RWPE1 (cell line): ENCODE data around the gene MYO7A.

Experiments
- CTCF ChIA-PET: fragments of 350-600 bp; sonication (Branson Sonifier 250); formaldehyde crosslinking; extraction: SDS; loops from one replicate; lab custom pipeline; 2021; lab: Yijun Ruan, JAX
- POLR2A ChIA-PET: fragments of 400-600 bp; formaldehyde crosslinking; extraction: SDS; loops from one replicate; lab custom pipeline; 2020; ENCODE audit warnings: antibody characterized with exemption; ENCODE audit not compliant: low non-redundant PET; lab: Yijun Ruan, JAX
- DNase-seq: peaks from one replicate; pipeline ENCODE4 v3.0.0; 2012; ENCODE audit warnings: low spot score
- H3K27ac ChIP-seq: fragments of 450-650 bp; 2 replicates; pipeline ENCODE4 v1.5.1; 2017
- TF ChIP-seq, protein P1 (sequence below): fragments of 450-650 bp; conservative IDR thresholded peaks from 2 replicates; pipeline ENCODE4 v1.5.1; 2017; ENCODE audit warnings: low read depth, mild to moderate bottlenecking

MYO7A gene

DNA sequence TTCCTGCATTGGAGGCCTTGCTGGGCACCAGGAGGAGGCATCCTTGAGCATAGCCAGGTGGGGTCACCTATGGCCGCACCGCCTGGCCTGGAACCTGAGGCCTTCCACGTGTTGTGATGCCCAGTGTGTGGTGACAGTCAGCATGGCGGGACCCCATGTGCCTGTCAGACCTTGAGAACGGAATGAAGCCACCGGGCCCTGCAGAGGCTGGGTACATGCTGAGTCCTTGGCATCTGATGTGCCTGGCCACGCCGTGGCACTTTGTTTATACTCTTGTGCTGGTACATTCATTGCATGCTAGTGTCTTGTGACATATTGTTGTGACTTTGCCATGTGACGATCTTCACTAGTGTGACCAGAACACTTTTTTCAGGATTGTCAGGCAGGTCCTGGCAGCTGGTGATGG, 8.5 kb upstream of the MYO7A start:
- ChIA-PET POLR2A (no interaction called here), CTCF (interaction anchor here (0.6 kb wide), 1 partner anchor 10 kb away, joined by 3 read pairs; no protein-coding TSS in a partner anchor)
- H3K27ac ChIP-seq: no peak overlapping the region
- TF ChIP-seq, protein P1, sequence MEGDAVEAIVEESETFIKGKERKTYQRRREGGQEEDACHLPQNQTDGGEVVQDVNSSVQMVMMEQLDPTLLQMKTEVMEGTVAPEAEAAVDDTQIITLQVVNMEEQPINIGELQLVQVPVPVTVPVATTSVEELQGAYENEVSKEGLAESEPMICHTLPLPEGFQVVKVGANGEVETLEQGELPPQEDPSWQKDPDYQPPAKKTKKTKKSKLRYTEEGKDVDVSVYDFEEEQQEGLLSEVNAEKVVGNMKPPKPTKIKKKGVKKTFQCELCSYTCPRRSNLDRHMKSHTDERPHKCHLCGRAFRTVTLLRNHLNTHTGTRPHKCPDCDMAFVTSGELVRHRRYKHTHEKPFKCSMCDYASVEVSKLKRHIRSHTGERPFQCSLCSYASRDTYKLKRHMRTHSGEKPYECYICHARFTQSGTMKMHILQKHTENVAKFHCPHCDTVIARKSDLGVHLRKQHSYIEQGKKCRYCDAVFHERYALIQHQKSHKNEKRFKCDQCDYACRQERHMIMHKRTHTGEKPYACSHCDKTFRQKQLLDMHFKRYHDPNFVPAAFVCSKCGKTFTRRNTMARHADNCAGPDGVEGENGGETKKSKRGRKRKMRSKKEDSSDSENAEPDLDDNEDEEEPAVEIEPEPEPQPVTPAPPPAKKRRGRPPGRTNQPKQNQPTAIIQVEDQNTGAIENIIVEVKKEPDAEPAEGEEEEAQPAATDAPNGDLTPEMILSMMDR: no peak
- no peak for DNase-seq

- TF ChIP-seq, protein P1: no peak
- H3K27ac ChIP-seq: no peak overlapping the region
- POLR2A ChIA-PET: no interaction called here
- CTCF ChIA-PET: interaction anchor here (0.9 kb wide), 1 partner anchor 130 kb away, joined by 3 read pairs; no protein-coding TSS in a partner anchor
- no peak for DNase-seq
These were observed 7.5 kb upstream of the MYO7A start for GRCh38 chr11:77120571-77120970.

DNA sequence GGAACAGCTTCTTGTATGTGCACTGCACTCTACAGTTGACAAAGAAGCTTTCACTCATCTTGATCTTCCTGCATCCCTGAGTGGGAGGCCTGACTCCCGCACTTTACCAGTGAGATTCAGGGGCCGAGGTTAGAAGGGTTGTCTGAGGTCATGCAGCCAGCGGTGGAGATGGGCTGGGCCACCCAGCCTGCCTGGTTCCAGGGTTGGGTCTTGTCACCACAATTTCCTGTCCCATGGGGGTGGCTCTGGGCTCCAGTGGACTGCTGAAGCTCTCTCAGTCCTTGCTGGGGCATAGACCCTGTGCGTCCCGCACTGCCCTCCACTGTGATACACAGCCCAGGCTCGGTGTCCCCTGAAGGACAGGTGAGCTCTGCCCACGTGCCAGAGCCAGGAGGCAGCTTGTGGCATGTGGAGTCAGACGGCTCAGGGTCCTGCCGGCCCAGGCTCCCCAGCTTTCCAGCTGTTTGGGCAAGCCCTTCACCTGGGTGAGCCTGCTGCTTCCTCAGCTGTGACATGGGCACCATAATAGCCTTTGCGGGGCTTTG, 6.9 kb upstream of the MYO7A start:
- no peak overlapping the region for H3K27ac ChIP-seq
- CTCF ChIA-PET: interaction anchor here (0.9 to 1.0 kb wide), 2 partner anchors 30 to 129 kb away, joined by 3 read pairs; no protein-coding TSS in a partner anchor
- DNase-seq: no peak
- TF ChIP-seq, protein P1: no peak
- POLR2A ChIA-PET: no interaction called here

GRCh38 chr11:77121876-77122575, 6.0 kb upstream of the MYO7A start:
- H3K27ac ChIP-seq: no peak overlapping the region
- POLR2A ChIA-PET: no interaction called here
- TF ChIP-seq, protein P1: no peak
- CTCF ChIA-PET: interaction anchor here (0.5 to 1.0 kb wide), 3 partner anchors 9 to 601 kb away, joined by 3 to 5 read pairs (median 3); no protein-coding TSS in a partner anchor
- no peak for DNase-seq

GRCh38 chr11:77122576-77123212, 5.4 kb upstream of the MYO7A start:
- H3K27ac ChIP-seq: no peak overlapping the region
- TF ChIP-seq, protein P1: no peak
- POLR2A ChIA-PET: no interaction called here
- no peak for DNase-seq
- CTCF ChIA-PET: no interaction called here

DNA sequence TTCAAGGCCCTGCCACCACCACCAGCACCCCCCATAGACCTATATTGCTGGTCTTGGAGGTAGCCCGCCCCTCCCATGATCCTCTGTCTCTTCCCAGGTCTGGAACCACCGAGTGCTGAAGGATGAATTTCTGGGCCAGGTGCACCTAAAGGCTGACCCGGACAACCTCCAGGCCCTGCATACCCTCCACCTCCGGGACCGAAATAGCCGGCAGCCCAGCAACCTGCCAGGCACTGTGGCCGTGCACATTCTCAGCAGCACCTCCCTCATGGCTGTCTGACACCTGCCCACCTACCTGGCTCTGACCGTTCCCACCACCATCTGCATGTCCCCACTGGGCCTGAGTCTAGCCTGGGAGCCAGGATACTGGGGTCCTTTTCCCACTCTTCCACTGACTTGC, 4.5 kb upstream of the MYO7A start:
- TF ChIP-seq, protein P1: no peak
- CTCF ChIA-PET: no interaction called here
- DNase-seq: no peak
- no peak overlapping the region for H3K27ac ChIP-seq
- POLR2A ChIA-PET: no interaction called here
